PFSK-1 (cell line): Measurements from ENCODE around the gene HPGDS.

Source experiments
- FOXP2 ChIP-seq: optimal IDR thresholded peaks from 2 replicates; pipeline ENCODE3; 2011; ENCODE audit warnings: borderline replicate concordance, control low read depth, inconsistent platforms; ENCODE audit not compliant: insufficient read depth; ENCODE audit errors: extremely low read length, extremely low read depth
- POLR2AphosphoS5 ChIP-seq: IDR thresholded peaks from 2 replicates; pipeline ENCODE4 v1.6.1; 2012; ENCODE audit warnings: low read depth, mild to moderate bottlenecking, control low read depth, low read length, moderate library complexity
- REST ChIP-seq, 2 experiments: IDR thresholded peaks; 2 replicates each; pipeline versions ENCODE4 v1.6.1 to v1.8.0; 2011 to 2012; ENCODE audit warnings: low read depth in 2 of 2, low read length in 2 of 2, control low read depth in 1 of 2, inconsistent platforms in 1 of 2, mild to moderate bottlenecking in 1 of 2, moderate library complexity in 1 of 2; ENCODE audit not compliant: insufficient read depth in 1 of 2
- SIN3A ChIP-seq: IDR thresholded peaks from 2 replicates; pipeline ENCODE4 v1.6.1; 2012; ENCODE audit warnings: mild to moderate bottlenecking, low read length, moderate library complexity, borderline replicate concordance; ENCODE audit not compliant: insufficient read depth
- TAF1 ChIP-seq: IDR thresholded peaks from 2 replicates; pipeline ENCODE4 v1.6.1; 2012; ENCODE audit warnings: low read length, control low read depth, borderline replicate concordance; ENCODE audit not compliant: insufficient read depth

HPGDS gene

GRCh38 chr4:94251094-94251493, 91.5 kb downstream of the HPGDS start:
- no peak for TF ChIP-seq POLR2AphosphoS5
- TF ChIP-seq REST (IDR thresholded peaks at IDR 0.05; ENCODE audit: insufficient read depth in 1 of 2, low read depth in 2 of 2, low read length in 2 of 2): no peak
- TF ChIP-seq FOXP2: no peak
- no peak for TF ChIP-seq TAF1
- no peak for TF ChIP-seq SIN3A
